GM23338 (cell line): ENCODE measurements around the gene SETSIP.

Experiments
- CREB1 ChIP-seq: fragments of 250-450 bp; sonication (Bioruptor Pico); IDR thresholded peaks from 2 replicates; pipeline ENCODE4 v1.5.0; 2020; ENCODE audit warnings: low read depth, mild to moderate bottlenecking, moderate library complexity
- CTCF ChIP-seq, 2 experiments: fragments of 200-600 bp in 1 of 2; sonication (generic) in 1 of 2; conservative IDR thresholded peaks; 2 replicates each; pipeline versions ENCODE4 v1.5.1 to v1.6.1; 2016 to 2017; ENCODE audit warnings: antibody characterized with exemption in 2 of 2, low read depth in 2 of 2, mild to moderate bottlenecking in 2 of 2, moderate library complexity in 1 of 2
- EZH2 ChIP-seq: fragments of 200-600 bp; sonication (generic); IDR thresholded peaks from one replicate; pipeline ENCODE4 v1.8.0; 2017; ENCODE audit warnings: antibody characterized with exemption, mild to moderate bottlenecking, low read depth; ENCODE audit not compliant: unreplicated experiment
- EZH2phosphoT487 ChIP-seq: fragments of 200-600 bp; sonication (generic); IDR thresholded peaks from one replicate; pipeline ENCODE4 v1.8.1; 2018; ENCODE audit warnings: antibody characterized with exemption; ENCODE audit not compliant: unreplicated experiment
- POLR2AphosphoS5 ChIP-seq: IDR thresholded peaks from 2 replicates; pipeline ENCODE4 v1.6.1; 2016; ENCODE audit warnings: antibody characterized with exemption, low read depth
- REST ChIP-seq: IDR thresholded peaks from one replicate; pipeline ENCODE4 v1.6.1; 2018; ENCODE audit warnings: antibody characterized with exemption; ENCODE audit not compliant: unreplicated experiment
- STAT1 ChIP-seq: IDR thresholded peaks from one replicate; pipeline ENCODE4 v1.6.1; 2016; ENCODE audit warnings: antibody characterized with exemption; ENCODE audit not compliant: unreplicated experiment

- TF ChIP-seq CTCF (conservative IDR thresholded peaks at IDR 0.05; ENCODE audit: low read depth in 2 of 2) = no peak
- no peak for TF ChIP-seq EZH2
- no peak for TF ChIP-seq REST
- no peak for TF ChIP-seq POLR2AphosphoS5
- TF ChIP-seq EZH2phosphoT487 = no peak
- no peak for TF ChIP-seq CREB1 (CRISPR knock-in tag)
- TF ChIP-seq STAT1 = no peak
These were observed at the start of gene SETSIP for GRCh38 chr1:92075311-92075710.
